Ishikawa (cell line): ENCODE measurements around the gene FAM221B.

Source experiments
- CREB1 ChIP-seq: IDR thresholded peaks from 2 replicates; pipeline ENCODE4 v1.6.1; 2012; ENCODE audit warnings: low read depth
- EGR1 ChIP-seq: IDR thresholded peaks from 2 replicates; pipeline ENCODE4 v1.6.1; 2012
- EP300 ChIP-seq: IDR thresholded peaks from 2 replicates; pipeline ENCODE4 v1.6.1; 2012; ENCODE audit warnings: borderline replicate concordance
- FOXM1 ChIP-seq: IDR thresholded peaks from 2 replicates; pipeline ENCODE4 v1.6.1; 2012; ENCODE audit warnings: low read depth, borderline replicate concordance
- TAF1 ChIP-seq: IDR thresholded peaks from 2 replicates; pipeline ENCODE4 v1.6.1; 2012; ENCODE audit warnings: low read depth, mild to moderate bottlenecking
- TCF12 ChIP-seq: IDR thresholded peaks from 2 replicates; pipeline ENCODE4 v1.6.1; 2012; ENCODE audit warnings: low read depth
- YY1 ChIP-seq: IDR thresholded peaks from 2 replicates; pipeline ENCODE4 v1.6.1; 2012; ENCODE audit warnings: low read depth
- TF ChIP-seq, protein P1 (sequence below): IDR thresholded peaks from 2 replicates; pipeline ENCODE4 v1.6.1; 2012; ENCODE audit warnings: low read depth, mild to moderate bottlenecking
- TF ChIP-seq, protein P2 (sequence below): IDR thresholded peaks from 2 replicates; pipeline ENCODE4 v1.6.1; 2012

DNA sequence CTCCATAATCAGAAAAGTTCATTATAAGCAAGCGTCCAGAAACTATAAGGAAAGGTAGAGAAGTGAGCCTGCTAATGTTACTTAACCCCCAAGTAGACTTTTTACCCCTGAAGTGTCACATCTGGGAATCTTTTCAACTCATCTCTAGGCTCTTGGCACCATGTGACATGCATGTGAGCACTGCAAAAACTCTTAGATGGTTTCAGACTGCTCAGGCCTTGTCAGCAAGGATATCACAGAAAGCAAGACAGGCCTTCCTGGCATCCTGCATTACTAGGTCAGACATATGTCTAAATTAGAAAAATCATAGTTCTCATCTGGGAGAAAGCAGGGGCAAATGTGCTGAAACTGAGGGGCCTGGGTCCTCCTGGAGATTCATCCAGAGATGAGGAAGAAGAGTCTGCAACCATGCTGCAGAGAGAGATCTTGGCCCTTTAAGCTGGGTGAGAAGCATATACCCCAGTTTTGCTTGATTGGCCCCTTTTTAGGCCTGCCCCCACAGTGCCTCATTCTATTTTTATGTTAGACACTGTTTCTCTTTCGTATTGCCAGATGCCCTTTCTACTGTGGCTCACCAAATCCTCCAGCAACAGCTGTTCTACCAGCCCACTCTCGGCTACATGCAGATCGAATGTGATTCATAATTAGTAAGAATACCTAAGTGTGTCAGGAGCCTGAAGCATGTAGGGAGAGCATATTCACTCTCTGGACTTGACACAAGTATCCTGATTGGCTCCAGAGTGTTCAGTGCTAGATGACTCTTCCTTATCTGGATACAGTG is 19.4 kb upstream of the FAM221B start:
- TF ChIP-seq YY1 (no peak), CREB1 (no peak), TAF1 (no peak), FOXM1 (no peak), EGR1 (no peak), EP300 (no peak), TCF12 (no peak)
- TF ChIP-seq, protein P1, sequence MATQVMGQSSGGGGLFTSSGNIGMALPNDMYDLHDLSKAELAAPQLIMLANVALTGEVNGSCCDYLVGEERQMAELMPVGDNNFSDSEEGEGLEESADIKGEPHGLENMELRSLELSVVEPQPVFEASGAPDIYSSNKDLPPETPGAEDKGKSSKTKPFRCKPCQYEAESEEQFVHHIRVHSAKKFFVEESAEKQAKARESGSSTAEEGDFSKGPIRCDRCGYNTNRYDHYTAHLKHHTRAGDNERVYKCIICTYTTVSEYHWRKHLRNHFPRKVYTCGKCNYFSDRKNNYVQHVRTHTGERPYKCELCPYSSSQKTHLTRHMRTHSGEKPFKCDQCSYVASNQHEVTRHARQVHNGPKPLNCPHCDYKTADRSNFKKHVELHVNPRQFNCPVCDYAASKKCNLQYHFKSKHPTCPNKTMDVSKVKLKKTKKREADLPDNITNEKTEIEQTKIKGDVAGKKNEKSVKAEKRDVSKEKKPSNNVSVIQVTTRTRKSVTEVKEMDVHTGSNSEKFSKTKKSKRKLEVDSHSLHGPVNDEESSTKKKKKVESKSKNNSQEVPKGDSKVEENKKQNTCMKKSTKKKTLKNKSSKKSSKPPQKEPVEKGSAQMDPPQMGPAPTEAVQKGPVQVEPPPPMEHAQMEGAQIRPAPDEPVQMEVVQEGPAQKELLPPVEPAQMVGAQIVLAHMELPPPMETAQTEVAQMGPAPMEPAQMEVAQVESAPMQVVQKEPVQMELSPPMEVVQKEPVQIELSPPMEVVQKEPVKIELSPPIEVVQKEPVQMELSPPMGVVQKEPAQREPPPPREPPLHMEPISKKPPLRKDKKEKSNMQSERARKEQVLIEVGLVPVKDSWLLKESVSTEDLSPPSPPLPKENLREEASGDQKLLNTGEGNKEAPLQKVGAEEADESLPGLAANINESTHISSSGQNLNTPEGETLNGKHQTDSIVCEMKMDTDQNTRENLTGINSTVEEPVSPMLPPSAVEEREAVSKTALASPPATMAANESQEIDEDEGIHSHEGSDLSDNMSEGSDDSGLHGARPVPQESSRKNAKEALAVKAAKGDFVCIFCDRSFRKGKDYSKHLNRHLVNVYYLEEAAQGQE, result no peak
- TF ChIP-seq, protein P2, sequence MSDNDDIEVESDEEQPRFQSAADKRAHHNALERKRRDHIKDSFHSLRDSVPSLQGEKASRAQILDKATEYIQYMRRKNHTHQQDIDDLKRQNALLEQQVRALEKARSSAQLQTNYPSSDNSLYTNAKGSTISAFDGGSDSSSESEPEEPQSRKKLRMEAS, result no peak
